HepG2 (cell line): Measurements from ENCODE around the gene CDK18. TPM values are rescaled to one million over a fixed set of nuclear protein-coding genes. Genes with fewer than 3 reads are reported as not detected.

Source experiments
- ARNT ChIP-seq: fragments of 450-650 bp; IDR thresholded peaks from 2 replicates; pipeline ENCODE4 v1.6.1; 2017
- DPF2 ChIP-seq: sonication (generic); formaldehyde crosslinking; IDR thresholded peaks from 2 replicates; pipeline ENCODE4 v1.4.0; 2020; ENCODE audit warnings: mild to moderate bottlenecking, low read depth, missing genetic modification reagents, borderline replicate concordance
- HNRNPUL1 ChIP-seq: fragments of 200-400 bp; formaldehyde crosslinking; IDR thresholded peaks from 2 replicates; pipeline ENCODE4 v1.6.1; 2017; ENCODE audit warnings: low read depth, mild to moderate bottlenecking, low read length, moderate library complexity
- HOXA3 ChIP-seq: sonication (generic); formaldehyde crosslinking; IDR thresholded peaks from 2 replicates; pipeline ENCODE4 v1.5.0; 2020; ENCODE audit warnings: missing genetic modification reagents
- KMT2B ChIP-seq: IDR thresholded peaks from 2 replicates; pipeline ENCODE4 v1.6.1; 2016; ENCODE audit warnings: missing genetic modification reagents, missing compliant biosample characterization
- SMC3 ChIP-seq: IDR thresholded peaks from 2 replicates; pipeline ENCODE4 v1.6.1; 2011; ENCODE audit warnings: low read length, improper control_type of control experiment
- TFDP1 ChIP-seq: IDR thresholded peaks from 2 replicates; pipeline ENCODE4 v1.6.1; 2016; ENCODE audit warnings: missing compliant biosample characterization, missing genetic modification reagents, borderline replicate concordance
- ZBTB39 ChIP-seq: sonication (generic); formaldehyde crosslinking; IDR thresholded peaks from 2 replicates; pipeline ENCODE4 v1.5.0; 2020; ENCODE audit warnings: missing genetic modification reagents
- ZMAT5 ChIP-seq: sonication (generic); formaldehyde crosslinking; IDR thresholded peaks from 2 replicates; pipeline ENCODE4 v1.5.0; 2020; ENCODE audit warnings: mild to moderate bottlenecking, low read depth, missing genetic modification reagents, borderline replicate concordance
- ZNF44 ChIP-seq: sonication (generic); formaldehyde crosslinking; IDR thresholded peaks from 2 replicates; pipeline ENCODE4 v1.5.1; 2020; ENCODE audit warnings: mild to moderate bottlenecking, missing genetic modification reagents
- ZNF841 ChIP-seq: sonication (generic); formaldehyde crosslinking; IDR thresholded peaks from 2 replicates; pipeline ENCODE4 v1.8.1; 2023; ENCODE audit warnings: missing genetic modification reagents, borderline replicate concordance
- polyA plus RNA-seq, 8 experiments: library from polyadenylated mRNA; depleted of rRNA in 3 of 8; stranded (reverse) in 7 of 8; unstranded in 1 of 8; fragments of >200 nt; fragmentation: Illumina TruSeq in 4 of 8; extraction: Trizol in 4 of 8; gene quantifications; 2 replicates each; pipeline versions ENCODE4 v1.2.1 to v1.2.3, GENCODE V29; 2011 to 2016; ENCODE audit warnings: low read depth in 4 of 8, missing spikeins in 1 of 8, mixed read lengths in 1 of 8; ENCODE audit not compliant: insufficient read depth in 1 of 8
- total RNA-seq, 5 experiments: library from RNA; depleted of rRNA; stranded (reverse); fragments of >200 nt; fragmentation: Illumina TruSeq; extraction: Trizol; gene quantifications; 2 replicates each; pipeline ENCODE4 v1.2.3, GENCODE V29; 2016; ENCODE audit warnings: low read depth in 1 of 5

Gene CDK18
- total and polyA plus RNA-seq, 2 of the 13 experiments (the other 11 are each of a cell fraction or from before 2014, with no cell fraction given): 6.4 to 38.8 TPM

- TF ChIP-seq HOXA3 (CRISPR knock-in tag): no peak
- no peak for TF ChIP-seq ARNT
- no peak for TF ChIP-seq DPF2
- no peak for TF ChIP-seq TFDP1
- no peak for TF ChIP-seq HNRNPUL1
- no peak for TF ChIP-seq SMC3
- TF ChIP-seq ZBTB39: no peak
- no peak for TF ChIP-seq ZNF44 (CRISPR knock-in tag)
- TF ChIP-seq KMT2B (CRISPR knock-in tag): no peak
- no peak for TF ChIP-seq ZNF841 (CRISPR knock-in tag)
- TF ChIP-seq ZMAT5: no peak
These were observed 72.6 kb downstream of the CDK18 start (continued) for GRCh38 chr1:205576805-205577761.
